ENCODE results near the gene UBA1.

The UBA1 gene

DNA sequence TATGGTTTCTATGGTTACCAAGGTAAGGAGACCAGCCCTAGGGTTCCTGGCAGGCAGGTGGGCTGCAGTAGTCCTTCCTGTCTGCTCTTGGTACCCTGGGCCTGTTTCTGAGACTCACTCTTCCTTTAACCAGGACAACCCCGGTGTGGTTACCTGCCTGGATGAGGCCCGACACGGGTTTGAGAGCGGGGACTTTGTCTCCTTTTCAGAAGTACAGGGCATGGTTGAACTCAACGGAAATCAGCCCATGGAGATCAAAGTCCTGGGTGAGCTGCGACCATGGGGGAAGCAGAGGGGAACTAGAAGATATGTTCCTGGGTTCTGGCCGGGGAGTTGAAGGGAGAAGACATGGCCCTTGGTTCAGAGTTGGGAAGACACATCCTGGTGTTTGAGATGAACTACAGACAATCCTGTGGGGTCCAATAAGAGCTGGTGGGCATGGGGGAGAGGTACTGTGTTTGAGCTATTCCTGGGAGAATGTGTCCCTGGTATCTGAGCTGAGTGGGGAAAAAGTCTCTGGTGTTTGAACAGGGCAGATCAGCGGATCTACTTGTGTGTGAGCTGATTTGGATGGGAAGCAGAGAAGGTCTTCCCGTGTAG, 7.8 kb downstream of the UBA1 start:
- no peak for DNase-seq (ENCODE audit: low read depth)
- TF ChIP-seq, protein P1, sequence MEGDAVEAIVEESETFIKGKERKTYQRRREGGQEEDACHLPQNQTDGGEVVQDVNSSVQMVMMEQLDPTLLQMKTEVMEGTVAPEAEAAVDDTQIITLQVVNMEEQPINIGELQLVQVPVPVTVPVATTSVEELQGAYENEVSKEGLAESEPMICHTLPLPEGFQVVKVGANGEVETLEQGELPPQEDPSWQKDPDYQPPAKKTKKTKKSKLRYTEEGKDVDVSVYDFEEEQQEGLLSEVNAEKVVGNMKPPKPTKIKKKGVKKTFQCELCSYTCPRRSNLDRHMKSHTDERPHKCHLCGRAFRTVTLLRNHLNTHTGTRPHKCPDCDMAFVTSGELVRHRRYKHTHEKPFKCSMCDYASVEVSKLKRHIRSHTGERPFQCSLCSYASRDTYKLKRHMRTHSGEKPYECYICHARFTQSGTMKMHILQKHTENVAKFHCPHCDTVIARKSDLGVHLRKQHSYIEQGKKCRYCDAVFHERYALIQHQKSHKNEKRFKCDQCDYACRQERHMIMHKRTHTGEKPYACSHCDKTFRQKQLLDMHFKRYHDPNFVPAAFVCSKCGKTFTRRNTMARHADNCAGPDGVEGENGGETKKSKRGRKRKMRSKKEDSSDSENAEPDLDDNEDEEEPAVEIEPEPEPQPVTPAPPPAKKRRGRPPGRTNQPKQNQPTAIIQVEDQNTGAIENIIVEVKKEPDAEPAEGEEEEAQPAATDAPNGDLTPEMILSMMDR (IDR thresholded peaks at IDR 0.05; ENCODE audit: low read length, missing control alignments), result no peak
- H3K4me3 ChIP-seq (replicated peaks; ENCODE audit: low read depth, low read length), result no peak overlapping the region

DNA sequence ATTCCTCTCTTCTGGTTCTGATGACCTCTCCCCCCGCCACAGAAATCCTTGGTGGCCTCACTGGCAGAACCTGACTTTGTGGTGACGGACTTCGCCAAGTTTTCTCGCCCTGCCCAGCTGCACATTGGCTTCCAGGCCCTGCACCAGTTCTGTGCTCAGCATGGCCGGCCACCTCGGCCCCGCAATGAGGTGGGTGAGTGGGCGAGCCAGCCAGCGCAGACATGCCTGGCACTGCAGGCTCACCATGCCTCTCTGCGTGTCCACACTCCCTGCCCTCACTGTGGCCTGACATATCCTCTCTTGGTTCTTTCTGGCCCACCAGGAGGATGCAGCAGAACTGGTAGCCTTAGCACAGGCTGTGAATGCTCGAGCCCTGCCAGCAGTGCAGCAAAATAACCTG, 8.7 kb downstream of the UBA1 start:
- TF ChIP-seq, protein P1 (IDR thresholded peaks at IDR 0.05; ENCODE audit: low read length, missing control alignments), result no peak
- DNase-seq (ENCODE audit: low read depth), result no peak
- no peak overlapping the region for H3K4me3 ChIP-seq (replicated peaks; ENCODE audit: low read depth, low read length)

DNA sequence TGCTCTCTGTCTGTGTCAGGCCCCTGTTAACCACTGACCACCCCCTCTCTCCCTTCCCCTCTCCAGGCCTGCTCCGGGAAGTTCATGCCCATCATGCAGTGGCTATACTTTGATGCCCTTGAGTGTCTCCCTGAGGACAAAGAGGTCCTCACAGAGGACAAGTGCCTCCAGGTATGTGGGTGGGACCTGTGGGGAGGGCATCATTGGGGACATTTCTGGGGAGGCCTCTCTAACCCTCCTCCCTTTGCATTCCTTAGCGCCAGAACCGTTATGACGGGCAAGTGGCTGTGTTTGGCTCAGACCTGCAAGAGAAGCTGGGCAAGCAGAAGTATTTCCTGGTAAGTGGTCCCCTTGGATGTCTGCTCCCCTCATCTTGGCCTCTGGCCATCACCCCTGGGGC, 9.2 kb downstream of the UBA1 start:
- TF ChIP-seq, protein P1 (IDR thresholded peaks at IDR 0.05; ENCODE audit: low read length, missing control alignments), result no peak
- no peak for DNase-seq (ENCODE audit: low read depth)
- H3K4me3 ChIP-seq (replicated peaks; ENCODE audit: low read depth, low read length), result no peak overlapping the region

DNA sequence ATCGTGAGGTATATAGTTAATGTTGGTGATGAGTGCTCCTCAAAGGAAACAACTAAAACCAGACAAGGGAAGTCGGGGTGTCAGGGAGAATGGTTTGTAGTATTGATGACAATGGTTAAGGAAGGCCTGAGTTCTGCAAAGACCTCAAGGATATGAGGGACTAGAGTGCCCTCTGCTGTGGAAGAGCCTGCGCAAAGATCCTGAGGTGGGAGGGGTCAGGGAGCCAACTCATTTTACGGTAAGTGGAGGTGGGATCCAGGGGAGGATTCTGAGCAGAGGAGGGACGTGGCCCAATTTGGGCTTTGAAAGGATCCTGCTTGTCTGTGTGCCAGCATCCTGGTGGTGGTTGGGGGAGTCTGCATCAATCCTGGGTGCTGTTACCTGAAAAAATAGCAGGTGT, 11.3 kb downstream of the UBA1 start:
- H3K4me3 ChIP-seq (replicated peaks; ENCODE audit: low read depth, low read length), result no peak overlapping the region
- TF ChIP-seq, protein P1 (IDR thresholded peaks at IDR 0.05; ENCODE audit: low read length, missing control alignments), result no peak
- DNase-seq (ENCODE audit: low read depth), result no peak

DNA sequence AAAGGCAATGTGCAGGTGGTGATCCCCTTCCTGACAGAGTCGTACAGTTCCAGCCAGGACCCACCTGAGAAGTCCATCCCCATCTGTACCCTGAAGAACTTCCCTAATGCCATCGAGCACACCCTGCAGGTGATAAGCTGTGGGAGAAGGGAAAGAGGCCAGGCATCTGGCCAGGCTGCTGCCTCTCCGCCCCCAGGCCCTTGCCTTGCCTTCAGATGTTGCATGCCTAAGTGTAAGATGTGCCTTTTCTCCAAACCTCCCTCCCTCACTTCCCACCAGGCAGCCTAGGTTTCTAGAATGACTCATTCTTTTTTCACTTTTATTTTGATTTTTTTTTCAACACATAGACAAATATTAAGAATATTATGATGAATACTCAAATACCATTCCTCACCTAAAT, 12.7 kb downstream of the UBA1 start:
- TF ChIP-seq, protein P1 (IDR thresholded peaks at IDR 0.05; ENCODE audit: low read length, missing control alignments), result no peak
- DNase-seq (ENCODE audit: low read depth), result no peak
- no peak overlapping the region for H3K4me3 ChIP-seq (replicated peaks; ENCODE audit: low read depth, low read length)

DNA sequence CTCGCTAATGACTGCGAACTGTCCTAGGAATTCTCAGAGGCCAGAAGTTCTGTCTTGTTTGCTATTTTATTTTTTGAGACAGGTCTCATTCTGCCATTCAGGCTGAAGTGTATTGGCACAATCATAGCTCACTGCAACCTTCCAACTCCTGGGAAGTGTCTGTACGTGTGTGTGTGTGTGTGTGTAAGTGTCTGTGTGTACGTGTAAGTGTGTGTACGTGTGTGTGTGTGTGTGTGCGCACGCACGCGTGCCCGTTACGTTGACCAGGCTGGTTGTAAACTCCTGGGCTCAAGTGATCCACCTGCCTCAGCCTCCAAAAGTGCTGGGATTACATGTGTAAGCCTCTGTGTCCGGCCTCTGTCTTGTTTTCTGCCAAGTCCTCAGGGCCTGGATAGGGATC, 14.5 kb downstream of the UBA1 start:
- no peak for DNase-seq (ENCODE audit: low read depth)
- H3K4me3 ChIP-seq (replicated peaks; ENCODE audit: low read depth, low read length), result no peak overlapping the region
- TF ChIP-seq, protein P1 (IDR thresholded peaks at IDR 0.05; ENCODE audit: low read length, missing control alignments), result no peak

DNA sequence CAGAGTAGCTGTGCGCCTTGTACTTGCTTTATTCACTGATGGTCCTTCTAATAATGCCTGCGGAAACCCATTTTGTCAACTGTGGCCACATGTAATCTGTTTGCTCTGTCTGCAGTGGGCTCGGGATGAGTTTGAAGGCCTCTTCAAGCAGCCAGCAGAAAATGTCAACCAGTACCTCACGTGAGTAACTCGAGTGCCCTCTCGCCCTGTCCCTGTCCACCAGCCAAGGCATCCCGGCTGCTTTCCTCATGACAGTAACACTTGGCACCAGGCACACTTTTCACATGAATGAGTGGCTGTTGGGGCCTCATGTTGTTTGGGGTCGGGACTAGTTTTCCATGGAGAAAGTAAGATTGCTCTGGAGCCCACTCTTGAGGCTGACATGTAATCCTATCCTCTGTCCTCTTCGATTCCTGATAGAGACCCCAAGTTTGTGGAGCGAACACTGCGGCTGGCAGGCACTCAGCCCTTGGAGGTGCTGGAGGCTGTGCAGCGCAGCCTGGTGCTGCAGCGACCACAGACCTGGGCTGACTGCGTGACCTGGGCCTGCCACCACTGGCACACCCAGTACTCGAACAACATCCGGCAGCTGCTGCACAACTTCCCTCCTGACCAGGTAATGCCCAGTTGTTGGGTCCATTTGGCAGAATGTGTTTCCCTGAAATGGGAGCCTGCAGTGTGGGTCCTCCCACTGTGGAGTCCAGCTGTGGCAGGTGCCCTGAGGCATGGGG, 16.0 kb downstream of the UBA1 start:
- H3K4me3 ChIP-seq (replicated peaks; ENCODE audit: low read depth, low read length), result no peak overlapping the region
- DNase-seq (ENCODE audit: low read depth), result no peak
- TF ChIP-seq, protein P1 (IDR thresholded peaks at IDR 0.05; ENCODE audit: low read length, missing control alignments), result no peak

Data from fibroblast of pulmonary artery (primary cell).